HEK293 (cell line): ENCODE results near the gene PRR22.

Experiments
- CTCF ChIA-PET: fragments of 350-600 bp; formaldehyde crosslinking; extraction: SDS; loops from one replicate; lab custom pipeline; 2021; ENCODE audit warnings: antibody characterized with exemption; lab: Yijun Ruan, JAX
- POLR2A ChIA-PET: fragments of 300-600 bp; formaldehyde crosslinking; extraction: SDS; loops from one replicate; lab custom pipeline; 2020; ENCODE audit warnings: antibody characterized with exemption, inconsistent platforms; lab: Yijun Ruan, JAX
- H3K27ac ChIP-seq: fragments of 200-500 bp; sonication (Bioruptor generic); 2 replicates; pipeline ENCODE4 v1.5.1; 2014; ENCODE audit warnings: low read depth, low read length, control low read depth, inconsistent platforms; ENCODE audit errors: extremely low read depth
- H3K36me3 ChIP-seq, 2 experiments: fragments of 200-500 bp in 1 of 2; sonication (Bioruptor generic) in 1 of 2; 1 replicate in 1 of 2; 2 replicates in 1 of 2; pipeline ENCODE4 v1.5.1; 2014 to 2017; ENCODE audit warnings: inconsistent platforms in 2 of 2, low read length in 2 of 2; ENCODE audit not compliant: control insufficient read depth in 2 of 2, insufficient read depth in 1 of 2
- H3K4me1 ChIP-seq: fragments of 200-500 bp; sonication (Bioruptor generic); 2 replicates; pipeline ENCODE4 v1.5.1; 2014; ENCODE audit warnings: mild to moderate bottlenecking, low read length, inconsistent platforms; ENCODE audit not compliant: control insufficient read depth, insufficient read depth
- H3K4me3 ChIP-seq: 2 replicates; pipeline ENCODE4 v1.5.1; 2011; ENCODE audit warnings: low read depth, mild to moderate bottlenecking, control low read depth, low read length, moderate library complexity
- H3K9me3 ChIP-seq: fragments of 200-500 bp; sonication (Bioruptor generic); 2 replicates; pipeline ENCODE4 v1.5.1; 2014; ENCODE audit warnings: low read depth, low read length, inconsistent platforms; ENCODE audit not compliant: control insufficient read depth, insufficient read depth
- REST ChIP-seq: fragments of 450-650 bp; formaldehyde crosslinking; IDR thresholded peaks from 2 replicates; pipeline ENCODE4 v1.5.1; 2016; ENCODE audit warnings: missing biosample characterization, missing genetic modification characterization
- SP7 ChIP-seq: fragments of 450-650 bp; formaldehyde crosslinking; IDR thresholded peaks from 2 replicates; pipeline ENCODE4 v1.5.1; 2016; ENCODE audit warnings: missing biosample characterization, missing genetic modification characterization
- ZBTB21 ChIP-seq: fragments of 450-650 bp; formaldehyde crosslinking; IDR thresholded peaks from 2 replicates; pipeline ENCODE4 v1.5.1; 2017; ENCODE audit warnings: missing biosample characterization, missing genetic modification characterization
- ZNF114 ChIP-seq: fragments of 450-650 bp; formaldehyde crosslinking; IDR thresholded peaks from 2 replicates; pipeline ENCODE4 v1.5.0; 2017; ENCODE audit warnings: missing biosample characterization, missing genetic modification characterization
- ZNF146 ChIP-seq: fragments of 450-650 bp; formaldehyde crosslinking; IDR thresholded peaks from 2 replicates; pipeline ENCODE4 v1.5.1; 2016; ENCODE audit warnings: missing biosample characterization, missing genetic modification characterization
- ZNF169 ChIP-seq: fragments of 450-650 bp; formaldehyde crosslinking; IDR thresholded peaks from 2 replicates; pipeline ENCODE4 v1.5.1; 2016; ENCODE audit warnings: missing biosample characterization, missing genetic modification characterization
- ZNF174 ChIP-seq: fragments of 450-650 bp; formaldehyde crosslinking; IDR thresholded peaks from 2 replicates; pipeline ENCODE4 v1.5.0; 2017; ENCODE audit warnings: missing biosample characterization, mild to moderate bottlenecking, missing genetic modification characterization
- ZNF423 ChIP-seq: fragments of 450-650 bp; formaldehyde crosslinking; IDR thresholded peaks from 2 replicates; pipeline ENCODE4 v1.5.1; 2016; ENCODE audit warnings: missing biosample characterization, missing genetic modification characterization
- ZNF777 ChIP-seq: fragments of 450-650 bp; formaldehyde crosslinking; IDR thresholded peaks from 2 replicates; pipeline ENCODE4 v1.5.1; 2017; ENCODE audit warnings: missing biosample characterization, missing genetic modification characterization, borderline replicate concordance
- ZSCAN16 ChIP-seq: fragments of 450-650 bp; formaldehyde crosslinking; IDR thresholded peaks from 2 replicates; pipeline ENCODE4 v1.5.1; 2016; ENCODE audit warnings: missing biosample characterization, missing genetic modification characterization
- ZXDB ChIP-seq: fragments of 450-650 bp; formaldehyde crosslinking; IDR thresholded peaks from 2 replicates; pipeline ENCODE4 v1.5.1; 2016; ENCODE audit warnings: missing biosample characterization, missing genetic modification characterization
- TF ChIP-seq, protein P1 (sequence below): fragments of 450-650 bp; formaldehyde crosslinking; IDR thresholded peaks from 2 replicates; pipeline ENCODE4 v1.5.1; 2017; ENCODE audit warnings: missing biosample characterization, missing genetic modification characterization
- TF ChIP-seq, protein P2 (sequence below): fragments of 450-650 bp; formaldehyde crosslinking; IDR thresholded peaks from 2 replicates; pipeline ENCODE4 v1.5.1; 2017; ENCODE audit warnings: missing biosample characterization, missing genetic modification characterization

The PRR22 gene

GRCh38 chr19:5743630-5744029 is 40.9 kb downstream of the PRR22 start:
- TF ChIP-seq REST (tag by site-specific recombination) (peak; percentile 57), ZNF174 (tag by site-specific recombination) (no peak)
- TF ChIP-seq, all 188 proteins: peak for 1
- H3K27ac ChIP-seq, result no peak overlapping the region
- H3K9me3 ChIP-seq, result no peaks in the 10 kb centered on the region
- H3K4me1 ChIP-seq, result no peaks in the 10 kb centered on the region
- ChIA-PET CTCF (interaction anchor here (0.6 to 1.0 kb wide), 3 partner anchors 13 to 60 kb away, joined by 3 to 4 read pairs (median 3); no protein-coding TSS in a partner anchor), POLR2A (no interaction called here)
- no peak overlapping the region for H3K4me3 ChIP-seq
- H3K36me3 ChIP-seq, result no peaks in the 10 kb centered on the region

GRCh38 chr19:5742051-5742450 is 42.5 kb downstream of the PRR22 start:
- no peak overlapping the region for H3K4me3 ChIP-seq
- ChIA-PET CTCF (interaction anchor here (1.1 kb wide), 2 partner anchors 22 to 62 kb away, joined by 3 read pairs; partner anchors contain the start of genes CATSPERD and LONP1), POLR2A (no interaction called here)
- H3K4me1 ChIP-seq, result no peaks in the 10 kb centered on the region
- no peak overlapping the region for H3K27ac ChIP-seq
- no peaks in the 10 kb centered on the region for H3K36me3 ChIP-seq
- H3K9me3 ChIP-seq, result no peaks in the 10 kb centered on the region
- TF ChIP-seq ZNF777 (tag by site-specific recombination), result no peak
- no peak for TF ChIP-seq ZSCAN16 (tag by site-specific recombination)
- no peak for TF ChIP-seq ZXDB (tag by site-specific recombination)
- TF ChIP-seq ZNF146 (tag by site-specific recombination), result no peak
- TF ChIP-seq ZBTB21, result no peak
- TF ChIP-seq, protein P1, sequence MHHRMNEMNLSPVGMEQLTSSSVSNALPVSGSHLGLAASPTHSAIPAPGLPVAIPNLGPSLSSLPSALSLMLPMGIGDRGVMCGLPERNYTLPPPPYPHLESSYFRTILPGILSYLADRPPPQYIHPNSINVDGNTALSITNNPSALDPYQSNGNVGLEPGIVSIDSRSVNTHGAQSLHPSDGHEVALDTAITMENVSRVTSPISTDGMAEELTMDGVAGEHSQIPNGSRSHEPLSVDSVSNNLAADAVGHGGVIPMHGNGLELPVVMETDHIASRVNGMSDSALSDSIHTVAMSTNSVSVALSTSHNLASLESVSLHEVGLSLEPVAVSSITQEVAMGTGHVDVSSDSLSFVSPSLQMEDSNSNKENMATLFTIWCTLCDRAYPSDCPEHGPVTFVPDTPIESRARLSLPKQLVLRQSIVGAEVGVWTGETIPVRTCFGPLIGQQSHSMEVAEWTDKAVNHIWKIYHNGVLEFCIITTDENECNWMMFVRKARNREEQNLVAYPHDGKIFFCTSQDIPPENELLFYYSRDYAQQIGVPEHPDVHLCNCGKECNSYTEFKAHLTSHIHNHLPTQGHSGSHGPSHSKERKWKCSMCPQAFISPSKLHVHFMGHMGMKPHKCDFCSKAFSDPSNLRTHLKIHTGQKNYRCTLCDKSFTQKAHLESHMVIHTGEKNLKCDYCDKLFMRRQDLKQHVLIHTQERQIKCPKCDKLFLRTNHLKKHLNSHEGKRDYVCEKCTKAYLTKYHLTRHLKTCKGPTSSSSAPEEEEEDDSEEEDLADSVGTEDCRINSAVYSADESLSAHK (tag by site-specific recombination), result no peak
- no peak for TF ChIP-seq ZNF423 (tag by site-specific recombination)
- TF ChIP-seq, protein P2, sequence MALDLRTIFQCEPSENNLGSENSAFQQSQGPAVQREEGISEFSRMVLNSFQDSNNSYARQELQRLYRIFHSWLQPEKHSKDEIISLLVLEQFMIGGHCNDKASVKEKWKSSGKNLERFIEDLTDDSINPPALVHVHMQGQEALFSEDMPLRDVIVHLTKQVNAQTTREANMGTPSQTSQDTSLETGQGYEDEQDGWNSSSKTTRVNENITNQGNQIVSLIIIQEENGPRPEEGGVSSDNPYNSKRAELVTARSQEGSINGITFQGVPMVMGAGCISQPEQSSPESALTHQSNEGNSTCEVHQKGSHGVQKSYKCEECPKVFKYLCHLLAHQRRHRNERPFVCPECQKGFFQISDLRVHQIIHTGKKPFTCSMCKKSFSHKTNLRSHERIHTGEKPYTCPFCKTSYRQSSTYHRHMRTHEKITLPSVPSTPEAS, result peak; percentile 39; the same call in 1 of the 2 replicates

DNA sequence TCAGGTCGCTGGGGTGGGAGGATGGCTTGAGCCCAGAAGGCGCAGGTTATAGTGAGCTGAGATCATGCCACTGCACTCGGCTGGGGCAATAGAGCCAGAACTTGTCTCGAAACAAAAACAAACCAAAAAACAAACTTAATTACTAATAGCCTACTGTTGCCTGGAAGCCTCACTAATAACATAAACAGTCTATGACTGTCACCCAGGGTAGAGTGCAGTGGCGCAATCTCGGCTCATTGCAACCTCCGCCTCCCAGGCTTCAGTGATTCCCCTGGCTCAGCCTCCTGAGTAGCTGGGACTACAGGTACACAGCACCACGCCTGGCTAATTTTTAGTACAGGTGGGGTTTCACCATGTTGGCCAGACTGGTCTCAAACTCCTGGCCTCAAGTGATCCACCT is 46.1 kb downstream of the PRR22 start:
- TF ChIP-seq ZNF169 (tag by site-specific recombination) (no peak), ZNF114 (tag by site-specific recombination) (no peak), SP7 (tag by site-specific recombination) (no peak)
- Histone ChIP-seq H3K4me3 (no peak overlapping the region), H3K27ac (no peak overlapping the region), H3K9me3 (no peaks in the 10 kb centered on the region), H3K4me1 (no peaks in the 10 kb centered on the region), H3K36me3 (no peaks in the 10 kb centered on the region)
- ChIA-PET POLR2A (interaction anchor here (0.6 to 1.1 kb wide), 3 partner anchors 18 to 68 kb away, joined by 3 to 6 read pairs (median 5); partner anchors contain the start of genes CATSPERD and LONP1), CTCF (no interaction called here)
